Gastroesophageal sphincter (tissue), 3 donors: Measurements from ENCODE around the gene AHDC1.

Experiments
- EP300 ChIP-seq: sonication (generic); formaldehyde crosslinking; IDR thresholded peaks from one replicate; pipeline ENCODE4 v1.6.1; 2017; ENCODE audit warnings: antibody characterized with exemption, mild to moderate bottlenecking
- POLR2AphosphoS5 ChIP-seq: sonication (generic); formaldehyde crosslinking; IDR thresholded peaks from one replicate; pipeline ENCODE4 v1.6.1; 2017; ENCODE audit warnings: antibody characterized with exemption
- TF ChIP-seq, protein P1 (sequence below), 4 experiments: fragments of 200-600 bp in 2 of 4; fragments of 450-650 bp in 2 of 4; sonication (generic) in 1 of 4; IDR thresholded peaks; one replicate each; pipeline ENCODE4 v1.5.1; 2017 to 2019; ENCODE audit warnings: antibody characterized with exemption in 4 of 4, mild to moderate bottlenecking in 2 of 4, moderate library complexity in 2 of 4

DNA sequence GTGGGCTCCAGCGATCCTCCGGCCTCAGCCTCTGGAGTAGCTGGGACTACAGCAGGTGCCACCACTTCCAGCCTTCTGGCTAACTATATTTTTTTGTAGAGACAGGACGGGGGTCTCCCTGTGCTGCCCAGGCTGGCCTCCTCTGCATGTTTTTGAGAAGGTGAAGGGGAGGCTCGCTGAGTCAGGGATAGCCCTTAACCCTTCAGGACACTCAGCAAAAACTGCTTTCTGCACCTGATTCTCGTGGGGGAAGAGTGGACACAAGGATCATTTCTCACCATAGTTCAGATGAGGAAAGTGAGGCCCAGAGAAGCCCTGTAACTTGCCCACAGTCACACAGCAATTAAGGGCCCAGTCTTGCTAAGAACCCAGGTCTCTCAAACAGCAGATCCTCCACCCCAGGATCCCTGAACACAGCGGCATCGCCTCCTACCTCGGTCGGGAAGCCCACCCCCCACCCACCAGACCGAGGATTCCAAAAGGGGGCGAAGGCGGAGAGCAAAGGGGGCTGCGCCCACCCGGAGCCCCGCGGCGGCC lies 29.8 kb upstream of the AHDC1 start:
- TF ChIP-seq, protein P1, sequence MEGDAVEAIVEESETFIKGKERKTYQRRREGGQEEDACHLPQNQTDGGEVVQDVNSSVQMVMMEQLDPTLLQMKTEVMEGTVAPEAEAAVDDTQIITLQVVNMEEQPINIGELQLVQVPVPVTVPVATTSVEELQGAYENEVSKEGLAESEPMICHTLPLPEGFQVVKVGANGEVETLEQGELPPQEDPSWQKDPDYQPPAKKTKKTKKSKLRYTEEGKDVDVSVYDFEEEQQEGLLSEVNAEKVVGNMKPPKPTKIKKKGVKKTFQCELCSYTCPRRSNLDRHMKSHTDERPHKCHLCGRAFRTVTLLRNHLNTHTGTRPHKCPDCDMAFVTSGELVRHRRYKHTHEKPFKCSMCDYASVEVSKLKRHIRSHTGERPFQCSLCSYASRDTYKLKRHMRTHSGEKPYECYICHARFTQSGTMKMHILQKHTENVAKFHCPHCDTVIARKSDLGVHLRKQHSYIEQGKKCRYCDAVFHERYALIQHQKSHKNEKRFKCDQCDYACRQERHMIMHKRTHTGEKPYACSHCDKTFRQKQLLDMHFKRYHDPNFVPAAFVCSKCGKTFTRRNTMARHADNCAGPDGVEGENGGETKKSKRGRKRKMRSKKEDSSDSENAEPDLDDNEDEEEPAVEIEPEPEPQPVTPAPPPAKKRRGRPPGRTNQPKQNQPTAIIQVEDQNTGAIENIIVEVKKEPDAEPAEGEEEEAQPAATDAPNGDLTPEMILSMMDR (IDR thresholded peaks at IDR 0.05) = no peak
- TF ChIP-seq POLR2AphosphoS5 = no peak
- no peak for TF ChIP-seq EP300
